ENCODE measurements around the gene CLBA1.

The CLBA1 gene

DNA sequence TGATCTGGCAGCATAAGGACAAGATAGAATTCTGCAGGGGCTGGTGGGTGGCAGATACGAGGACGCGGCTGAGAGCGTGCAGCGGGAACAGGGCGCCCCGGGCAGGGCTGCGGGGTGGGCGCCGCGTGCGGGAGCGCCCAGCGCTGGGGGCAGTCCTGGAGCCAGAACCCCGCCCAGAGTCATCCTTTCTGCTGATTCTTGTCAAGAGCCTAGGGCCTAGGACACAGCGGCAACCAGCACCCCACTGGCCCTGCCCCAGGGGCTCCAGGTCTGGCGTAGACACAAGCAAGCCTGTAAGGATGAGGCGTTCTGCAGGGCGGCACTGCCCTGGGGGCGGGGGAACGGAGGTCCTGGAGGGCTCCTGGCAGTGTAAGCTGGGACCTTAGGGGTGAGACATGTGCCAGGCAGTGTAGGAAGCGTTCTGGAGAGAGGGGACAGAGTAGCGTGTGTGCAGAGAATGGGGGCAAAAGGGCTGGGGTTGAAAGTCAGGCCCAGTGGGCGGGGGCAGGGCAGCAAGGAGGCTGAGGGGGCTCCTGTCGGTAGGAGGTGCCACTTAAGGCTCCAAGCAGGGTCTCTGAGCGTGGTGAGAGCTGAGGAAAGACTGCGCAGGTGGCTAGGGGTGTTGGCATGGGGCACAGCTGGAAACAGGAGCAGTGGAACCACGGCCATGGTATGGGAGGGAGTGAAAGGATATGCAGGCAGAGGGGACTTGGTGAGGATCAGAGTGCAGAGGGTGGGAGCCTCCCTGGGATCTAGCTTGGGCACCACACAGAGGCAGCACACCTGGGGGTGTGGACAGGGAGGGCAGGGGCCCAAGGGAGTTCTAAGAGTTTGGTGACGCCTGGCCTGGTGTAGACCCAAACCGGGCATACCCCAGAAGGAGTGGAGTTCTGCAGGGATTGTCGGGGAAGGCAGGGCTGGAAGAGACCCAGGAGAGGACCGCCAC lies 6.6 kb upstream of the CLBA1 start:
- peak overlapping the region; percentile 44 for H3K4me3 ChIP-seq (replicated peaks; ENCODE audit: low read depth, low read length)
- DNase-seq (ENCODE audit: low read depth), result no peak
- TF ChIP-seq, protein P1, sequence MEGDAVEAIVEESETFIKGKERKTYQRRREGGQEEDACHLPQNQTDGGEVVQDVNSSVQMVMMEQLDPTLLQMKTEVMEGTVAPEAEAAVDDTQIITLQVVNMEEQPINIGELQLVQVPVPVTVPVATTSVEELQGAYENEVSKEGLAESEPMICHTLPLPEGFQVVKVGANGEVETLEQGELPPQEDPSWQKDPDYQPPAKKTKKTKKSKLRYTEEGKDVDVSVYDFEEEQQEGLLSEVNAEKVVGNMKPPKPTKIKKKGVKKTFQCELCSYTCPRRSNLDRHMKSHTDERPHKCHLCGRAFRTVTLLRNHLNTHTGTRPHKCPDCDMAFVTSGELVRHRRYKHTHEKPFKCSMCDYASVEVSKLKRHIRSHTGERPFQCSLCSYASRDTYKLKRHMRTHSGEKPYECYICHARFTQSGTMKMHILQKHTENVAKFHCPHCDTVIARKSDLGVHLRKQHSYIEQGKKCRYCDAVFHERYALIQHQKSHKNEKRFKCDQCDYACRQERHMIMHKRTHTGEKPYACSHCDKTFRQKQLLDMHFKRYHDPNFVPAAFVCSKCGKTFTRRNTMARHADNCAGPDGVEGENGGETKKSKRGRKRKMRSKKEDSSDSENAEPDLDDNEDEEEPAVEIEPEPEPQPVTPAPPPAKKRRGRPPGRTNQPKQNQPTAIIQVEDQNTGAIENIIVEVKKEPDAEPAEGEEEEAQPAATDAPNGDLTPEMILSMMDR (IDR thresholded peaks at IDR 0.05; ENCODE audit: low read length, missing control alignments), result no peak

DNA sequence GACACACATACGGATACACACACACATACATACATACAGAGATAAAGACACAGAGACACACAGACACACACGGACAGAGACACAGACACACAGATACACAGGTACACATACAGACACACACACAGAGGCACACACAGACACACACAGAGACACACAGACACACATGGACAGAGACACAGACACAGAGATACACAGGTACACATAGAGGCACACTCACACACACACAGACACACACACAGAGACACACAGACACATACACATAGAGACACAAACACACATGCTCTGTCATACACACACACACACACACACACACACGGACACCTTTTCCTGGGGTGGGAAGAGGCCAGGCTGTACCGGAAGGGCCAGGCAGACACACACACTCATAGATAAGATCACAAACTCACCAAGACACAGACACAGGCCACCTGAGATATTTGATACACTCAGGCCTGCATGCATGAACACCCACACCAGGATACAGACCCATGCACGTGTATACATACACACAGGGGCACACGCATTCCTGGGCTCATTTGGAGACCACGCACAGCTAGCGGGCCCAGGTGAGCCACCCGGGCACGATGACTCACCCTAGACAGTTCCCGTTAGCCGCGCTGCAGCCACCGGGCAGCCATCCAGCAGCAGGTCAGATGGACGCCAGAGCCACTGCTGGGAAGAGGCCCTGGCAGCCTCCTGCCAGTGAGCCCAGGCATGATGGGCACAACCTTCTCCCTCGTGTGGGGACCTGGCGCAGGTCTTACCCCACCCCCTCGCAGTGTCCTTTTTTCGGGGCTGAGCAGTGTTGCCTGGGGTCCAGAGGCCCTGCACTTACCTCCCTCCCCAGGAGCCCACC lies 5.6 kb upstream of the CLBA1 start:
- DNase-seq (ENCODE audit: low read depth), result peak; percentile 34
- H3K4me3 ChIP-seq (replicated peaks; ENCODE audit: low read depth, low read length), result no peak overlapping the region
- TF ChIP-seq, protein P1 (IDR thresholded peaks at IDR 0.05; ENCODE audit: low read length, missing control alignments), result no peak

DNA sequence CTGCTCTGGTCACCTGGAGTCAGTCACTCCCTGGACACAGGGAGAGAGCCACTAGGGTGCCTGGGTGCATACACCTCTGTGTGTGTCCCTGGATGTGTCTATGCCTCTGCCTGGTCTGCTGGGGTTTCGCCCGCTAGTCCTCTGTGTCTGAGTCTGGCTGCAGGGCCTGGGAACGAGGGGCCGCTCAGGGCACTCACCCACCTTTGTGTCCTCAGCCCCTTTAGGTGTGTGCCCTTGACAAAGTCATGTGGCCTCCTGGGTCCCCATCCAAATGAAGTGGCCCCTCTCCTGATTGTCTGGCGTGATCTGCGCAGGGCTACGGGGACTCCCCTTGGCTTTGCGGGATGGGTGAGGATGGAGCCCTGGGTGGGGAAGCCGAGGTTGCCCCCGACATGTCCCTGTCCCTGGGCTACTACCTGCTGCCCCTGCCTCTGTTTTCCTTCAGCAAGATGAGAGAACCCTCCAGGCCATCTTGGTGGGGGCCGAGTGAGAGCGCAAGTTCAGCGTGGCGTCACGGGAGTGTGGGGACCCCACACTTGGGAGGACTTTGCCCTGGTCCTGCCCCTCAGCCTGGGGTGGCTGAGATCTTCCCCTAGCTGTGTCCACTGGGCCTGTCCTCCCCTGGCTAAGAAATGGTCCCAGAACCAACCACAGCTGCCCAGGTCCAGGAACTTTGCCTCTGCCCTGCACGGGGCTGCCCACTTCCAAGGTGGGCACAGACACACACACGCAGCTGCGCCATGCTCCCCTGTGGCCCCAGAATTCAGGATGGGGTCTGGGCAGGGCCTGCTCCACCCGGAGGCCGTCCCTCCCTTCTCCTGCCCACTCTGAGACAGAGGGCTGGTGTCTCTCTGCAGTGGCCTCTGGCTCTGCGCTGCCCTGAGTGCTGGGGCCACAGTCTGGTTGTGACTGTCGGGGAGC lies 4.7 kb upstream of the CLBA1 start:
- DNase-seq (ENCODE audit: low read depth), result no peak
- no peak overlapping the region for H3K4me3 ChIP-seq (replicated peaks; ENCODE audit: low read depth, low read length)
- TF ChIP-seq, protein P1 (IDR thresholded peaks at IDR 0.05; ENCODE audit: low read length, missing control alignments), result no peak

DNA sequence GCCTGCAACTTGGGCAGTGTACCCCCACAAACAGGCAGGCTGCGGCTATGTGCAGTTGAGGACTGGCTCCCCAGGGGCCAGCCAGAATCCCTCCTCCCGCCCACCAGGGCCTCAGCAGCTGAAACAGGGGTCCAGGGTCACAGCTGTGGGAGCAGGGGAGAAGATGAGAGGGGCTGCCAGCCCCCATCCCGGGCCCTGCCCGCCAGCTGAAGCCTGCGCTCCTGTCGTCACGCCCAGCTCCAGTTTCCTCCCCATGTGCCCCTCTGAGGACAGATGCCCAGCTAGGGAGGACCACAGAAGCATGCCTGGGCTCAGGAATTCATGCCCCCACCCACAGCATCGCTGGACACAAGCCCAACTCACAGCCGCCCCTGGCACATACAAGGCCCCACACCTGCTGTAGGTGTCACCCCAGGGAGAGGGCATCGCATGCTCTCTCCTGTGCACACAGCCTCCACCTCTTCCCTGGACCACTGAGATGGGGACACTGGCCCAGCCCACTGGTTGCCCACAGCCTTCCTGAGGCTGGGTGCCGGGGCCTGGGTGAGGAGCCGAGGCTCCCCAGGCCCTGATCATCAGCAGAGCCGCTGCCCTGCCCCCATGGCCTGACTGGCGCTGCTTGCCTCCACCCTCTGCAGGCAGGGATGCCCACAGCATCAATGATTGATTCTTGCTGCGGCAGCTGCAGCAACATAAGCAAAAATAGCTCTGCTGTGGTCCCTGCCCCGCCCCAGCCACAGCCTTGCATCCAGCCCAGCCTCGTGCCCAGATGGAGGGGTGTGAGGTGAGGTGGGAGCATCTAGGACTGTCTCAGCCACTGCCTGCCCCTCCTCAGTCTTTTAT lies 3.7 kb upstream of the CLBA1 start:
- TF ChIP-seq, protein P1 (IDR thresholded peaks at IDR 0.05; ENCODE audit: low read length, missing control alignments), result no peak
- no peak for DNase-seq (ENCODE audit: low read depth)
- no peak overlapping the region for H3K4me3 ChIP-seq (replicated peaks; ENCODE audit: low read depth, low read length)

DNA sequence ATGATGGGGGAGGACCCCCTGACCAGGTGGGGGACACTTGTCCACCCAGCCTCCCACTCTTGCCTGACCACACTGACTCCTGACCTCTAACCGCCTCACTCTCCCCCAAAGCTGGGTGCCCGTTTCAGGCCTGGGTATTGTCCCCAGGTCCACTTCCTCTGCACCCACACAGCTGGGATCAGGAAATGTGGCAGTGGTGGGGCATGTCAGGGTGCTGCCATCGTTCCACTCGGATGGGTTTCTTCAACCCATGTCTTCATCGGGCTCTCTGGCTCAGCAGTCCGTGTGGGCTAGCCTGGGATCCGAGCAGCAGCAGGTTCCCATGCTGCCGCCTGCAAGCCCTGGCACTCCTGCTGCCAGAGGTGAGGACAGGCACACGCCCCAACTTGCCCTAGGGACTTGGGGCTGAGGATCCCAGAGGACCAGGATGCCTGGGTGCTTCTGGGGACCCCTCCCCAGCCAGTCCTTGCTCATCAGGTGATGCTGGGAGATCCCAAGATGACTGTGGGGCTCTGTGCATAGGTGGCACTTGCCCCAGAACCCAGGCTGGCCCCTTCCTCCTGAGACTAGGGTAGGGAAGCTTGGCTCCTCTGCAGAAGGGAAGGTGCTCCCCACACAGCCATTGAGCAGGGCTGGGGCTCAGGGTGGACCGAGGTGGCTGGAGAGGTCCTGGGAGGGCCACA lies 2.9 kb upstream of the CLBA1 start:
- DNase-seq (ENCODE audit: low read depth), result no peak
- TF ChIP-seq, protein P1 (IDR thresholded peaks at IDR 0.05; ENCODE audit: low read length, missing control alignments), result no peak
- H3K4me3 ChIP-seq (replicated peaks; ENCODE audit: low read depth, low read length), result no peak overlapping the region

All from fibroblast of pulmonary artery (primary cell).